GM12873 (cell line): ENCODE data around the gene DNAH17.

Source experiments
- TF ChIP-seq, protein P1 (sequence below): IDR thresholded peaks from 2 replicates; pipeline ENCODE4 v1.5.1; 2012; ENCODE audit warnings: low read depth, mild to moderate bottlenecking, moderate library complexity, low read length, control low read depth; ENCODE audit not compliant: insufficient read depth; ENCODE audit errors: missing control alignments

DNAH17 gene

DNA sequence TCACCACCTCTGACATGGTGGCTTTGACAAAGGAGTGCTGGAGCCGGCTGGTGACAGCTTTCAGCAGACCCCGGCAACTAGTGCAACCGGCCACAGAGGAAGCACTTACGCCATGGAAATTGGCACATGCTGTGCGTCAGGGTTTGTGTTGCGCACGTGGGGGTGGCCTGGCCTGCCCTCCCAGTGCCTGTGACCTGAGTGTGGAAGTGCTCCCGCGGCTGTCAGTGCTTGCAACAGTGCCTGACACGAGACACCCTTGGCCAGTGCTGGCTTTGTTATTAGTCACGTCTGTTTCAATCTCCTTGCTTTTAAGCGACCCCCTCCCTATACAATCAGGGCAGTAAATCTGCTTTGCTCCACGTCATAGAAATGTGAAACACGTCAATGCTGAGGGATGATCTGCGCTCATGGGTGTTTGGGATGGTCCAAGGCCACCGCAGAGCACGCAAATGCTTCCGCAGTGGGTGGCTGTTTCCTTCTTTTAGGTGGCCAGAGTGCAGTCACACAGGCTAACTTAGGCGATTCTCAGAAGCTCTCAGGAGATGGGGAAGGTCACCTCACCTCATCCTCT, 134.5 kb downstream of the DNAH17 start:
- TF ChIP-seq, protein P1, sequence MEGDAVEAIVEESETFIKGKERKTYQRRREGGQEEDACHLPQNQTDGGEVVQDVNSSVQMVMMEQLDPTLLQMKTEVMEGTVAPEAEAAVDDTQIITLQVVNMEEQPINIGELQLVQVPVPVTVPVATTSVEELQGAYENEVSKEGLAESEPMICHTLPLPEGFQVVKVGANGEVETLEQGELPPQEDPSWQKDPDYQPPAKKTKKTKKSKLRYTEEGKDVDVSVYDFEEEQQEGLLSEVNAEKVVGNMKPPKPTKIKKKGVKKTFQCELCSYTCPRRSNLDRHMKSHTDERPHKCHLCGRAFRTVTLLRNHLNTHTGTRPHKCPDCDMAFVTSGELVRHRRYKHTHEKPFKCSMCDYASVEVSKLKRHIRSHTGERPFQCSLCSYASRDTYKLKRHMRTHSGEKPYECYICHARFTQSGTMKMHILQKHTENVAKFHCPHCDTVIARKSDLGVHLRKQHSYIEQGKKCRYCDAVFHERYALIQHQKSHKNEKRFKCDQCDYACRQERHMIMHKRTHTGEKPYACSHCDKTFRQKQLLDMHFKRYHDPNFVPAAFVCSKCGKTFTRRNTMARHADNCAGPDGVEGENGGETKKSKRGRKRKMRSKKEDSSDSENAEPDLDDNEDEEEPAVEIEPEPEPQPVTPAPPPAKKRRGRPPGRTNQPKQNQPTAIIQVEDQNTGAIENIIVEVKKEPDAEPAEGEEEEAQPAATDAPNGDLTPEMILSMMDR = no peak

DNA sequence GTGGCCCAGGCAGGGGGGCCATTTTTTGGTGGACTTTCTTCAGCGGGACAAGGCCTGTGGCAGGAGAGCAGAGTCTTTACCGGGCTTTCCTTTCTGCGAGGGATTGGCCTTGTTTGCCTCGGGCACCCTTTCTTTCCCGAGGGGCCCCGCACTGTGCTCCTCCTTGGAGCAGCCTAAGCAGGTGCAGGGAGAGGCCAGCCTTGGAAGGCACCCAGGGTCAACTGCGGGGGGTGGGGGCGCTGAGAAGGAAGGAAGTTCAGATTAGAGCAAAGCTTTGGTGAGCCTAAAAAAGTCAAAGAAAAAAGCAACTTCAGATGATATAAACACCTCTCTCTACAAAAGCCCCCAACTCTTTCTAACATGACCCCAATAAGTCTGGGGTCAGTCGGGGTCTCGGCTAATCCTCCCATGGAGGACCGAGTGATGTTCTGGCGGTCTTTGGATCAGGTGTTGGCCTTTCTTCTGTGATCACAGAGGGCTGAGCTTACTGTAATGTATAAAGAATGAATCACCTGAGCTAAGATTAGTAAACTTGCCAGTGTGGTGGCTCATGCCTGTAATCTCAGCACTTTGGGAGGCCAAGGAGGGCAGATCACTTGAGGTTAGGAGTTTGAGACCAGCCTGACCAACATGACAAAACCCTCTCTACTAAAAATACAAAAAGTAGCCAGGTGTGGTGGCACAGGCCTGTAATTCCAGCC, 135.8 kb downstream of the DNAH17 start:
- TF ChIP-seq, protein P1 = no peak

DNA sequence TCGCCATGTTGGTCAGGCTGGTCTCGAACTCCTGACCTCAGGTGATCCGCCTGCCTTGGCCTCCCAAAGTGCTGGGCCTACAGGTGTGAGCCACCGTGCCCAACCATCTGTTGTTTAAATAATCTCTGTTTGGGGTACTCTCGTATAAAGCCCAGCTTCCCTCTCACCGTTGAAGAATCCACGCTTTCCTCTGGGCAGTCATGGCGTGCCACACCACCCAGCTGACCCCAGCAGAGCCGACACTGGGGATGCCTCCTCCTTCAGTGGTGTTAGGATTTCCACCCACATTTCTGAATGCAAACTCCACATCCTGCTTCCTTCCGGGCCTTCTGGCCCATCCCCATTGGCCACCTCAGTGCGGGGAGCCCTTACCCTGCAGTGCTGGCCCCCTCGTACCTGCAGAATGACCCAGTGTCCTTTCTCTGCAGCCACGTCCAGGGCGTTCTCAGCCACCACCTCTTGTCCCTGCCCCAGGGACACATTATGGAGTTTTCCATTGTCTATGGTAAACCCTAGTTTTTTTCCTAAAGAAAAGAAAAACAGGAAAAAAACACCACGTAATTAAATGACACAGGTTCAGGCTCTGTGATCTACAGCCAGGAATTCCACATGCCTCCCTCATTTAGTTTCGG, 138.4 kb downstream of the DNAH17 start:
- TF ChIP-seq, protein P1 = no peak

DNA sequence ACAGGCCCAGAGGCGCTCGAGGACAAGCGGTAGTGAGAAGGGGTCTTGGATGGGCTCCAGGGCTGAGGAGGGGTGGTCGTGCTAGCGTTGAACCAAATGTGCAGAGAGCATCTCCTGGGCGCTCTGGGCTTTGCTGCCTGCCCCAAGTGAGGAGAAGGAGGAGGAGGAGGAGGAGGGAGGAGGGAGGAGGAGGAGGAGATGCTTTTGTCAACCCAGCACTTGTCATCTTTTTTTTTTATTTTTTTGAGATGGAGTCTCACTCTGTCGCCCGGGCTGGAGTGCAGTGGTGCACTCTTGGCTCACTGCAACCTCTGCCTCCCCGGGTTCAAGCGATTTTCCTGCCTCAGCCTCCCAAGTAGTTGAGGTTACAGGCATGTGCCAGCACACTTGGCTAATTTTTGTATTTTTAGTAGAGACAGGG, 138.9 kb downstream of the DNAH17 start:
- TF ChIP-seq, protein P1 = no peak

DNA sequence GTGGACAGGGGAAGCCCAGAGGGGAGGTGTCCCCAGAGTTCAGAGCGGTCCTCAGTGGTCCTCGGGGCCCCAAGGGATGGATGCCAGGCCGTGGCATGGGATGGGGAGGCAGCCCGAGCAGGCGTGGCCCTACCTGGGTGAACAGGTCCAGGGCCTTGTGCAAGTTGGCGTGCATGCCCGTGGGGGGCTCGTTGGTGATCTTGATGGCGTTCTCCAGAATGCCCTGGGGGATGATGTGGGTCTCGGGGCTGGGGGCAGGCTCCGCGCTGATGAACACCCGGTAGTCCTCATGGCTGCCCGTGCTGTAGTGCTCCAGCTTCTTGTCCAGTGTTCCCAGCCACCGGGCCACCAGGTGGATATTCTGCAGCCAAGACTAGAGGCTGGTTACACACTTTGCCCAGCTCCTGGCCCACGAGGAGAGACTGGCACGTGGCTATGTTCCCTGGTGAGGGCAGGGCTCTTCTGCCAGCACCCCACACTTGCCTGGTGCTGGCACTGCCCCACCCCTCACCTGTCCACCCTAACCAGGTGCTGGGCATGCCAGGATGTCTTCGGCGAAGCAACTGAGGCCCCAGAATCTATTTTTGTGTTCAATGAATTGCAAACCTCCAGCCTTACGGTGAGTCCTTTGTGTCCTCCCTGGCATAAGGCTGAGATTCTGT, 139.6 kb downstream of the DNAH17 start:
- TF ChIP-seq, protein P1 = no peak

DNA sequence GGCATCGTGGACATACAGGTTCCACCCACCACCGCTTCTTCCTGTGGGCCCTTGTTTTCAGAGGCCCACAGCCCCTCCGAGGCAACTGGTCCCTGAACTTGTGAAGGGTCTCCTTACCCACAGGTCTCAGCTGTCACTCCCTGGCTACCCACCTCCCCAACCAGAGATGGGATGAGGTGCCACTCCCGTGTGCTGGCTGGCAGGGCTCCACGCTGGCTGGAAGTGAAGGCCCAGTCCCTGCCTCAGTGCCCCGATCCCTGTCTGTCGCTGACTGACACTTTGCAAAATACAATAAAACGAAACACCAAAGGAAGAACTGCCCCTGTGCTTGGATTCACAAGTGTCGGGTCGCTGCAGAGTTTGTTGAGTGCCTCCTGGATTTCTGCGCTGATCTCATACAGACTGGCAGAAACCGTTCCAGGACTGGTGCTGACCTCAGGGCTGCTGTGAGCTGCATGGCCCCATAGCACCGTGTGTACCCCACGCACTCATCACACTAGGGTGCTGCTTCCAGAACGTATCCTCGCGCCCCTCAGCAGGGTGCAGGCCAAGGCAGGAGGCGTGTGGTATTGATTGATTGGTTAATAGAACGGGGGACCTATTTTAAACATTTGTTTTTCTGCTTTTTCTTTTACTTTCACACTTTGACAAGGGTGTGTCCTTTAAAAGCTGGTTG, 141.7 kb downstream of the DNAH17 start:
- TF ChIP-seq, protein P1 = no peak
